Sigmoid colon (tissue), 7 donors: ENCODE data around the gene TCF12. TPM values are rescaled to one million over a fixed set of nuclear protein-coding genes. Genes with fewer than 3 reads are reported as not detected.
"Not testable (repeated sequence)": the region's sequence is repeated elsewhere in the genome, so short reads cannot be mapped to it uniquely, and the experiment has no call there.

Experiments
- DNase-seq: peaks from one replicate; pipeline ENCODE4 v3.0.0-alpha.2; 2019
- H3K27ac ChIP-seq, 4 donors: fragments of 200-600 bp; sonication (generic); one replicate each; pipeline ENCODE4 v1.5.1; 2016 to 2019; ENCODE audit warnings: mild to moderate bottlenecking in 1 of 4
- H3K27me3 ChIP-seq, 3 donors: fragments of 200-600 bp; sonication (generic); one replicate each; pipeline ENCODE4 v1.5.1; 2019; ENCODE audit warnings: mild to moderate bottlenecking in 1 of 3
- H3K36me3 ChIP-seq, 4 donors: fragments of 200-600 bp; sonication (generic); one replicate each; pipeline ENCODE4 v1.5.1; 2016 to 2019
- H3K4me1 ChIP-seq, 4 donors: fragments of 200-600 bp; sonication (generic); one replicate each; pipeline ENCODE4 v1.5.1; 2017 to 2019
- H3K4me3 ChIP-seq, 4 donors: fragments of 200-600 bp; sonication (generic); one replicate each; pipeline ENCODE4 v1.5.1; 2017 to 2019; ENCODE audit warnings: mild to moderate bottlenecking in 2 of 4, moderate library complexity in 1 of 4
- H3K9me3 ChIP-seq, 4 donors: fragments of 200-600 bp in 3 of 4; sonication (generic) in 3 of 4; one replicate each; pipeline versions ENCODE4 v1.5.1 to v1.6.1; 2013 to 2019
- CTCF ChIP-seq, 4 experiments: fragments of 450-650 bp in 3 of 4; fragments of 200-600 bp in 1 of 4; IDR thresholded peaks; one replicate each; pipeline ENCODE4 v1.5.1; 2016 to 2019; ENCODE audit warnings: antibody characterized with exemption in 4 of 4, mild to moderate bottlenecking in 3 of 4, moderate library complexity in 2 of 4
- EP300 ChIP-seq, 4 donors: sonication (generic); formaldehyde crosslinking; IDR thresholded peaks; one replicate each; pipeline ENCODE4 v1.6.1; 2017; ENCODE audit warnings: antibody characterized with exemption in 4 of 4
- POLR2A ChIP-seq, 2 donors: fragments of 450-650 bp; IDR thresholded peaks; one replicate each; pipeline ENCODE4 v1.6.1; 2016; ENCODE audit warnings: antibody characterized with exemption in 2 of 2, mild to moderate bottlenecking in 2 of 2, moderate library complexity in 2 of 2
- POLR2AphosphoS5 ChIP-seq, 4 donors: sonication (generic); formaldehyde crosslinking; IDR thresholded peaks; one replicate each; pipeline ENCODE4 v1.6.1; 2017; ENCODE audit warnings: antibody characterized with exemption in 4 of 4
- WGBS, 2 donors: extraction: QIAGEN DNeasy Blood & Tissue Kit; methylation state at CpG; one replicate each; pipeline ENCODE4 v1.1.7; 2013; 5-methylcytosine and 5-hydroxymethylcytosine counted together
- intact Hi-C: fragments of 100-400 bp; cut with DNase I; formaldehyde crosslinking; loops from one replicate; pipeline ENCODE4 v1.15.1; 2023
- polyA plus RNA-seq, 3 donors: library from polyadenylated mRNA; stranded (reverse); fragments of 200-250 nt; gene quantifications; one replicate each; pipeline ENCODE4 v1.2.3, GENCODE V29; 2013
- total RNA-seq, 4 donors: library from RNA; depleted of rRNA; stranded (reverse); fragments of >200 nt; gene quantifications; one replicate each; pipeline ENCODE4 v1.1.0, GENCODE V29; 2016
- donor health status: healthy with polysubstance abuse.
- donor health status: Bipolar disorder and iron deficiency.
- donor health status: healthy.

Gene TCF12
- total and polyA plus RNA-seq, 7 donors = 13.2 to 147 (median 77.8) TPM

GRCh38 chr15:57095896-57096295, 177.5 kb downstream of the TCF12 start:
- DNase-seq = no peak
- intact Hi-C loops = no loop called here

GRCh38 chr15:57097246-57097645, 178.8 kb downstream of the TCF12 start:
- Histone ChIP-seq H3K4me1 (no peaks in the 10 kb centered on the region), H3K36me3 (peaks cover 0 to 17% (median 2%) of the 10 kb centered on the region in 4 donors), H3K27ac (no peak overlapping the region), H3K4me3 (no peak overlapping the region), H3K9me3 (no peaks in the 10 kb centered on the region), H3K27me3 (no peaks in the 10 kb centered on the region)
- DNase-seq = no peak
- WGBS, 2 donors = 94 to 97% methylated on average over 1 of the region's 1 CpG
- no peak for TF ChIP-seq CTCF (IDR thresholded peaks at IDR 0.05)
- TF ChIP-seq POLR2A (IDR thresholded peaks at IDR 0.05) = no peak
- no peak for TF ChIP-seq EP300 (IDR thresholded peaks at IDR 0.05)
- TF ChIP-seq POLR2AphosphoS5 (IDR thresholded peaks at IDR 0.05) = no peak
- intact Hi-C loops = no loop called here

More at GRCh38 chr15:57095896-57096295, 177.5 kb downstream of the TCF12 start:
- H3K4me1 ChIP-seq = no peaks in the 10 kb centered on the region
- TF ChIP-seq POLR2AphosphoS5 (IDR thresholded peaks at IDR 0.05) = no peak
- TF ChIP-seq CTCF (IDR thresholded peaks at IDR 0.05) = no peak
- no peak for TF ChIP-seq POLR2A (IDR thresholded peaks at IDR 0.05)
- H3K4me3 ChIP-seq = no peak overlapping the region
- no peaks in the 10 kb centered on the region for H3K27me3 ChIP-seq
- H3K36me3 ChIP-seq = peaks cover 0 to 25% (median 4%) of the 10 kb centered on the region in 4 donors
- H3K27ac ChIP-seq = no peak overlapping the region
- WGBS, 2 donors = 71 to 84% methylated on average over 4 of the region's 4 CpGs
- no peaks in the 10 kb centered on the region for H3K9me3 ChIP-seq

GRCh38 chr15:57097919-57098543, 179.6 kb downstream of the TCF12 start:
- intact Hi-C loops, H3K27me3 ChIP-seq, H3K27ac ChIP-seq, DNase-seq, H3K4me3 ChIP-seq, H3K9me3 ChIP-seq, H3K4me1 ChIP-seq: not testable (repeated sequence)
- 74 to 91% methylated on average over 4 of the region's 4 CpGs for WGBS, 2 donors
- peaks cover 0 to 12% (median 2%) of the 10 kb centered on the region in 4 donors for H3K36me3 ChIP-seq

- Histone ChIP-seq H3K27ac (no peak overlapping the region), H3K9me3 (no peaks in the 10 kb centered on the region), H3K4me1 (no peaks in the 10 kb centered on the region), H3K4me3 (no peak overlapping the region), H3K36me3 (peaks cover 0 to 3% (median under 1%) of the 10 kb centered on the region in 4 donors), H3K27me3 (no peaks in the 10 kb centered on the region)
- intact Hi-C loops = no loop called here
- TF ChIP-seq EP300 (IDR thresholded peaks at IDR 0.05) = no peak
- no peak for TF ChIP-seq POLR2A (IDR thresholded peaks at IDR 0.05)
- no peak for TF ChIP-seq POLR2AphosphoS5 (IDR thresholded peaks at IDR 0.05)
- no peak for TF ChIP-seq CTCF (IDR thresholded peaks at IDR 0.05)
- DNase-seq = no peak
- 85 to 86% methylated on average over 2 of the region's 2 CpGs for WGBS, 2 donors
These were observed 180.5 kb downstream of the TCF12 start for GRCh38 chr15:57098896-57099295.

- Histone ChIP-seq H3K27me3 (no peaks in the 10 kb centered on the region), H3K4me3 (no peak overlapping the region), H3K27ac (no peak overlapping the region), H3K36me3 (no peaks in the 10 kb centered on the region), H3K9me3 (no peaks in the 10 kb centered on the region), H3K4me1 (no peaks in the 10 kb centered on the region)
- TF ChIP-seq EP300 (IDR thresholded peaks at IDR 0.05) (no peak), CTCF (IDR thresholded peaks at IDR 0.05) (no peak), POLR2AphosphoS5 (IDR thresholded peaks at IDR 0.05) (no peak), POLR2A (IDR thresholded peaks at IDR 0.05) (no peak)
- 75 to 89% methylated on average over 4 of the region's 4 CpGs for WGBS, 2 donors
- intact Hi-C loops = no loop called here
- DNase-seq = no peak
These were observed 181.7 kb downstream of the TCF12 start for GRCh38 chr15:57100136-57100539.
